HTERT RPE-1 (cell line): ENCODE results near the gene KRTAP12-4.
"Not testable (repeated sequence)": the region's sequence is repeated elsewhere in the genome, so short reads cannot be mapped to it uniquely, and the experiment has no call there.

Experiments used
- in situ Hi-C: fragments of 300-500 bp; cut with MboI; formaldehyde crosslinking; loops from 4 replicates; pipeline ENCODE4 v1.14.3; 2020; ENCODE audit warnings: low sequenced_read_pairs

Gene KRTAP12-4, protein sequence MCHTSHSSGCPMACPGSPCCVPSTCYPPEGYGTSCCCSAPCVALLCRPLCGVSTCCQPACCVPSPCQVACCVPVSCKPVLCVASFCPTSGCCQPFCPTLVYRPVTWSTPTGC

DNA sequence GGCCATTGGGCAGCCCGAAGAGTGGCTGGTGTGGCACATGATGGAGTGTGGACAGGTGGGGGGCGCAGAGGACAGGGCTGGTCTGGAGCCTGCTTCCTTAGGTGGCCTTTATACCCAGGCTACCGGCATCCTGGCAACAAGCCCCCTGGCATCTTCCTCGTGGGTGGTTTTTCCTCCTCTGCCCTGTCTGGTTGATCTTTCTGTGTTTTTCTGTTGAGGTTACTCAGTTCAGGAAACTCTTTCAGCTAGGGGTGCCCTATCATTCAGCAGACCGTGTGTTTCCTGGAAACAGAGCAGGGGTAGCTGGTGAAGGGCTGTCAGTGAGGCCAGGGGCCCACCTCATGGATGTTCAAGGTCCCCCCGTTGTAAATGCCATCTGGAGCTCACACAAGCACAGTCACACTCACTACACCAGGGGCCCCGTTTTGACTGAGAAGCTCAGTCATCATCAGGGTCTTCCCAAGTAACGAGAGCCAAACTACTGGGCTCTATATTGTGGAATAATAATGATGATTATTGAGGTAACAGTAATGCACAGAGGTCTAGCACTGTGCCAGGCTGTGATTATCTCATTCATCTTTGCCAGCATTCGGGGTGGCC is at the start of gene KRTAP12-4:
Gene KRTAP12-4, minus strand, starts transcription at position 84 of the 600 bp plus-strand sequence. Its CDS starts 45 bp downstream, at position 39.
- in situ Hi-C loops = no loop called here

DNA sequence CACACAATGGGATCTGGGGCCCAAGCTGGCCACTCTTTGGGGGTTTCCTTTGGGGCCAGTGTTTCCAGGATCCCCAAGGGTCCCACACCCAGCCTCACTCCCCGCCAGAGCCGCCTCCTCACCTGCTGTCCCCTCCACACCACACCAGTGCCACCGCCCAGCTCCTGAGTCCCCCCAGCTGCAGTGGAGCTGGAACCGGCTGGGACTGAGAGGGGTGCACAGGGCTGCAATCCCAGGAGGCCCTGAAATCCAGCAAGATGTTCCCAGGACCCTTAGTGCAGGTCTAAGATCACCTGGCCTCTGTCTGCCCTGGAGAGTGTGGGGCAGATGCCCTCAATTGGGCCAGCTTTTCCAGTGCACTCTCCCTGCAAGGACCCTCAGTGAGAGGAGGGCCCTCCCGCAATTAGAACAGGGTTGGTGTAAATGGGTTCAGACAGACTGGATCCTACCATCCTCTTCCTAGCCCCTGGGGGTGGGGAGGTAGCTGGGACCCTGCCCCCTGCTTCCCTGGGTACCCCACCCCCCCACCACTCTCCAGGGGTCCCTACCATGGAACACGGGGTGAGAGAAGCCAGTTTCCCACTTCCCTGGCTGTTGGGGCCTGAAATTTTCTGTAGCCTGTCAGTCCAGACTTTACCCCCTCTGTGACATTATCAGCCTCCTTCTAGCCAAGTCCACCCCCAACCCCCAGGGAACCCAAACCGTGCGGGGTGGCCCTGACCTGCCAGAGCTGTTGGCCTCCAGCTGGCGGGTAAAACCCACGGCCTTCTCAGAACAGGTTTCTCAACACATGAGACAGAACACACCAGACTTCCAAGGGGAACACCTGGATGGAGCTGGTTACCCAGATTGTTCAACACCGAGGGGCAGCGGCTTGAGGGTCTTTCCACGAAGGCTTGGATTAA is 49.5 kb upstream of the KRTAP12-4 start:
- in situ Hi-C loops = no loop called here

DNA sequence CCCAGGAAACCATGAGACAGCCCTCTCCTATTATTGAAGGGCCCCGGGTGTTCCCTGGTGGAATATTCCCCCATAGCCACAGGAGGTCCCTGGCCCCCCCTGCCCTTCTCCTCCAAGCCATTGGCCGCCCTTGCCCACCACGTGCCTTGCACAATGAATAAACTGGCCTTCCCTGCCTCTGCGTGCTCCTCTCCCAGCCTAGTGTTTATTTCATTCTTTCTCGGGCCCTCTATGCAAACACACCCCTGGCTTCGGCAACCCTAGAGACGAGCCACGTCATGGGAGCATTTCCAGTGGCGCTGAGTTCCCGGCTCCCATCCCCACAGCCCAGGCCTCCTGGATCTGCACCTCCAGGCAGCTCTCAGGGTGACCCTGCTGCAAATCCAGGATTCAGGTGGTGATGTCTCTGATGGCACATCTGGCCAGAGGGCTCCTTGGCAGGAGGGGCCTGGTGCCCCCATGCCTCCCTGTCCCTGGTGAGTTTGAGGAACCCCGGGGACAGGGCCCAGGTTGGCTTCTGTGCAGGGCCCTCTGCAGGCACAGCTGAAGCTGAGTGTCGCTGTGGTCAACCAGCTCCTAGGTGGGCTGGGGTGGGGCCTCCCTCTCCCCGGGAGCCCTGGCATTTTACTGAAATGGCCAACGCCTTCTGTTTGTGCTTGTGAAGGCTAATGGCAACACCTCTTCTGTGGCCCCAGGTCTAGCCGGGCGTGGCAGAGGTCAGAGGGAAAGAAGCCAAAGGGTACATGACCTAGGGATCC is 48.7 kb upstream of the KRTAP12-4 start:
- in situ Hi-C loops = no loop called here

DNA sequence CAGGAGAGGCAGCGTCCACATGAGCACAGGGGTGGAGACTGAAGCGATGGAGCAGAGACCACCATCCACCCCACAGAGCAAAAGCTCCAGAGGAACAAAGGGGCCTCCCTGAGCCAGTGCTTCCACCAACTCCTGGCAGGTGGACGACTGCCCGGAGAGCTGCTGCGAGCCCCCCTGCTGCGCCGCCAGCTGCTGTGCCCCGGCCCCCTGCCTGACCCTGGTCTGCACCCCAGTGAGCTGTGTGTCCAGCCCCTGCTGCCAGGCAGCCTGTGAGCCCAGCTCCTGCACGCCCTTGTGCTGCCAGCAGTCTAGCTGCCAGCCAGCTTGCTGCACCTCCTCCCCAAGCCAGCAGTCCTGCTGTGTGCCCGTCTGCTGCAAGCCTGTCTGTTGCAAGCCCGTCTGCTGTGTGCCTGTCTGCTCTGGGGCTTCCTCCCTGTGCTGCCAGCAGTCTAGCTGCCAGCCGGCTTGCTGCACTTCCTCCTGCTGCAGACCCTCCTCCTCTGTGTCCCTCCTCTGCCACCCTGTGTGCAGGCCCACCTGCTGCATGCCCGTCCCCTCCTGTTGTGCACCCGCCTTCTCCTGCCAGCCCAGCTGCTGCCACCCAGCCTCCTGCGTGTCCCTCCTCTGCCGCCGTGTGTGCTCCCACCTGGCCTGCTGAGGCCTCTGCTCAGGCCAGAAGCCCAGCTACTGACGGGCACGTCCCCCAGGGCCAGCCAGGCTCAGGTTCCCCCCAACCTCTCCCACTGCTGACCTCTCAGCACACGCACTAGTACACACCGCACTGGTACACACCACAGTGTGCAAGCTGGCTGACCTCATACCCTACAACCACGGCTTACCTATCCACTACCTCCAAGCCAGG is 47.9 kb upstream of the KRTAP12-4 start:
- in situ Hi-C loops = no loop called here

DNA sequence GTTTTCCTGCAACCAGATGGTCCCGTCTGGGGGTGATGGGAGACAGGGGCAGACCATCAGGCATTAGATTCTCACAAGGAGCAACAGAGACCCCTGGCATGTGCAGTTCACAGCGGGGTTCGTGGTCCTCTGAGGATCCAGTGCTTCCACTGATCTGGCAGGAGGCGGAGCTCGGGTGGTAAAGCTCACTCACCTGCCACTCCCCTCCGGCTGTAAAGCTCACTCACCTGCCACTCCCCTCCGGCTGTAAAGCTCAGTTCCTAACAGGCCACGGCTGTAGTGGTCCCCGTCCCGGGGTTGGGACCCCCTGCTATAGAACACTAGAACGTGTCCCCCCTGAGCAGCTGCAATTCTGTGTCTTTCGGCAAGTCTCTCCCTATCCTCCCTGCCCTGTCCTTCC is 47.1 kb upstream of the KRTAP12-4 start:
- in situ Hi-C loops = no loop called here

DNA sequence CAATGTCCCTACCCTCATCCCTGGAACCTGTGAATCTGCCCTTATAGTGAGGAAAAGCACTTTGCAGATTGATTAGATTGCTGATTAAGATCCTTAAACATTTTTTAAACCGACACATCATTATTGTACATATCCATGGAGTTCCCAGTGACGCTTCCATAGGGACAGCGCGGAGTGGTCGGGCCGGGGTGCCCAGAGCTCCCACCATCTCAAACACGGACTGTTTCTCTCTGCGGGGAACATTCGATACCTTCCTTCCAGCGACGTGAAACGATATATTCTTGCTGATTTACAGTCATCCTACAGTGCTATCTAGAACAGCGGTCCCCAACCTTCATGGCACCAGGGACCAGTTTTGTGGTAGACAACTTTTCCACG is 46.6 kb upstream of the KRTAP12-4 start:
- in situ Hi-C loops = no loop called here

DNA sequence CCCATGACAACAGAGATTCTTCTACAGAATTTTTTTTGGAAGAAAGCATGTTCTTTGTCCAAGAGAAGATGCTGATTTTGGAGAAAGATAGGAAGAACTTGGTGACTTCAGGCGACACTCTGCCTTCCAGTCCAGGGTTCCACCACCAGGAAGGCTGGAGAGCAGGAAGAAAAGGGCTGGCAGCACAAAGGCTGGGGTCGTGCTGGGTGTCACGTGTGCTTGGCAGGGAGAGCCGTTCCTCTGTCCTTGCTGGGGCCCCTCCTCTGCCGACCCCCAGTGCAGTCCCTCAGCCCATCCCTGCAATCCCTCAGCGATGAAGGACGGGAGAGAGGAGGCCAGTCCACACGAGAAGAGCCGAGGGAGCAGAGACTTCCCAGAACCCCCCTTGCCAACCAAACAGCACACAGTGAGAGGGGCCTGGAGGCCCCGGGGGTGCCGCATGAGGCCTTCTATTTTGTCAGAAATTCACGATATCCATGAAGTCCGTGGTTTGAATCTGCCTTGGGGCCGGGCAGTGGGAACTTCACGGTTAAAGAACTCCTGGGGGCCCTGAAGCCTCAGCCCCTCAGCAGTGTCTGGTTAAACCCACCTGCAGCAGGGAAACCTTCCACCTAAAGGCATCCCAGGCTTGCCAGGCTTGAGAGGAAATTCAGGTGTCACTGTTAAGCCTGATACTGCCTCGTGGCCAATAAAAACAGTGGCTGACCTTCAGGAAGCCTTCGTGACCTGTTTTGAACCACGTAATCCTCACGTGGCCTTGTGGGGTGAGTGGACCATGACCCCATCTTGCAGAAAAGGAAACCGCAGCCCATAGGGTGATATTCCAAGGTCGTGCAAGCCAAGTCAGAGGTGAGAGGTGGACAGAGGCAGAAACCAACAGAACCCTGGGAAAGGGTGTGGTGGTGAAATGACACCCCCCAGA is 45.9 kb upstream of the KRTAP12-4 start:
- in situ Hi-C loops = no loop called here

DNA sequence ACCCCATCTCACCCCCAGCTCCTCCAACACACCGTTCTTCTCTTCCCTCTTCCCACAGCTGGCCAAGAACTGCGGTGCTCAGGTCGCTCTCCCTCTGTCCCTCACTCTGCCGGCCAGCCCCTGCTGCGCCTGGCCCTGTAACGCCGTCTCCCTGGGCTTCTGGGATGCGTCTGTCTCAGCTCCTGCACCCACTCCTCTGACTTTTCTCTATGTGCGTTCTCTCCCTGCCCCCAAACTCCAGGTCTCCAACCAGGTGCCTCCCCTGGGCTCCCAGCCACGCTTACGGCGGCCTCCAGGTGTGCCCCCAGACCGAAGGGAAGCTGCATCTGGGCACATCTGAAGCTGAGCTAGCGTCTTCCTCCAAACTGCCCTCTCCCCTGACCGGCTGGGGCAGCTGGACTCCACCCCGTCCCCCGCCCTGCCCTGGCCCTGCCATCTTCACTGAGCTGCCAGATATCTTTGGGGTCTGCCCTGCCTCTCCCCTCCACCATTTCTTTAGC is 45.1 kb upstream of the KRTAP12-4 start:
- in situ Hi-C loops = no loop called here

DNA sequence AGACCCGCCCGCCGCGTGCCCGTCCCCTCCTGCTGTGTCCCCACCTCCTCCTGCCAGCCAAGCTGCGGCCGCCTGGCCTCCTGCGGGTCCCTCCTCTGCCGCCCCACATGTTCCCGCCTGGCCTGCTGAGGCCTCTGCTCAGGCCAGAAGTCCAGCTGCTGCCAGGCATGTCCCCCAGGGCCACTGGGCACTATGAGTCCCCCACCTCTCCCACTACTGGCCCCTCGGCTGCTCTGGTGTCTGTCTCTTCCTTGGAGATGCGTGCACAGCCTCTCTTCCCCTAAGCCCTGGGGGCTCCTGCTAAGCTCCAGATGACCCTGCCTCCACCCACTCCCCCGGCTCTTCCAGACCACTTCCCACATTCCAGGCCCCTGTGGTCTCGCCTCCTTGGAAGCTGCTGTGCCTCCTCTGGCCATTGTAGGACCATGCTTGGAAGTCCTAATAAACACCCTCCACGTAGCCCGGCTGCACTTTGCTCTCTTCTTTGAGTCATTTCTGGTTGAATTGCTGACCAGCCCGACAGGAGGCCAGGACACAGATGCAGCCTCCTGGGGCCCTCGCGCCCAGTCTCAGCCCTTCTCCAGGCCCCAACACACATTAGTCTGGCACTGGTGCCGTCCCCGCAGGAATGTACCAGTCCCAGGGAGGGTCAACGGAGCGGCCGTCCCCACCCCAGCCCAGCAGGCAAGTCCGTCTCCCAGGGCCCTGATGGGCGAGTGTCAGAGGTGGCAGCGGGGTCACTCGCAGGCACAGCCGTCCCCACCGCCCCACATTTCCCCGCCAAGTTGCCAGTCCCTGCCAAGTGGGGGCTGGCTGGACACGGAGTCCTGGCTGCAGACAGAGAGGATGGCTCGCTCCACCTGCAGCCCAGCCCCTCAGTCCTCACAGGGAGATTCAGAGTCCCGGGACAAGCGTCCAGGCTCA is 43.6 kb upstream of the KRTAP12-4 start:
- in situ Hi-C loops = no loop called here

DNA sequence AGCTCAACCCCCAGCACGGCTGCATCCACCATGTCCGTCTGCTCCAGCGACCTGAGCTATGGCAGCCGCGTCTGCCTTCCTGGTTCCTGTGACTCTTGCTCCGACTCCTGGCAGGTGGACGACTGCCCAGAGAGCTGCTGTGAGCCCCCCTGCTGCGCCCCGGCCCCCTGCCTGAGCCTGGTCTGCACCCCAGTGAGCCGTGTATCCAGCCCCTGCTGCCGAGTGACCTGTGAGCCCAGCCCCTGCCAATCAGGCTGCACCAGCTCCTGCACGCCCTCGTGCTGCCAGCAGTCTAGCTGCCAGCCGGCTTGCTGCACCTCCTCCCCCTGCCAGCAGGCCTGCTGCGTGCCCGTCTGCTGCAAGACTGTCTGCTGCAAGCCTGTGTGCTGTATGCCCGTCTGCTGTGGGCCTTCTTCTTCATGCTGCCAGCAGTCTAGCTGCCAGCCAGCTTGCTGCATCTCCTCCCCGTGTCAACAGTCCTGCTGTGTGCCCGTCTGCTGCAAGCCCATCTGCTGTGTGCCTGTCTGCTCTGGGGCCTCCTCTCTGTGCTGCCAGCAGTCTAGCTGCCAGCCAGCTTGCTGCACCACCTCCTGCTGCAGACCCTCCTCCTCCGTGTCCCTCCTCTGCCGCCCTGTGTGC is 42.8 kb upstream of the KRTAP12-4 start, which contains the start of gene KRTAP10-12:
Gene KRTAP10-12, plus strand, starts transcription at position 1 of the 639 bp plus-strand sequence. Its CDS starts 30 bp downstream, at position 31.
- in situ Hi-C loops = not testable (repeated sequence)

DNA sequence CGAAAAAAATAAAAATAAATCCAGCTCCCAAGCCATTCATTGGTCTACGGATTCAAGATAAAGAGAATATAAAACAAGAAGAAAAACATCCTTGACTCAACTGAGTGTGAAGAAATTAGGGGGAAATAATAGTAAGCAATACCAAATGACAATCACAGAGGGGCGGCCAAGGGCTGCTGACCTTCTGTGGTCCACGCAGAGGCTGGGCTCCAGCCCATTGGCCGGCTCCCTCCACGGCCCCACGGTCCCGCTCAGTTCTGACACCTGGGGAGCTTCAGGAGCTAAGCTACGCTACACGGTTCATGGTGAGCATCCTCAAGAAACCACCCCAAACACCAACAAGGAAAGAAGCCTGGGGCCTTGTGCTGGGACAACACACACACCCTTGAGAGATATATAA is 42.1 kb upstream of the KRTAP12-4 start:
- in situ Hi-C loops = no loop called here

DNA sequence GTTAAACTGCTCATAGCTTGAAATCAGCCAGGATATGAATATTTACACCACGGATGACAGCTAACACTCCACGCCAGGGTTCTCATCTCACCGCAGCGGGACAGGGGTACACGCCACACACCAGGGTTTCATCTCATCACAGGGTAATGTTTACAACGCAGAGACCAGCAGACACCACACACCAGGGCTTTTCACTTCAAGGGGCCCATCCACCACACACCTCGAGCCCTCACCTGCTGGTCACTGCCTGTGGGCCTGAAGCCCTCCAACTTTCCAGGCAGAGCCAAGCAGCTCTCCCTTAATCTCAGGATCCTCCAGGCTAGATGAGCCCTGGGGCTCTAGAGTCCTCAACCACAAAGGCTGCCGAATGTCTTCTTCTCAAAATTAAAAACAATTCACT is 41.2 kb upstream of the KRTAP12-4 start:
- in situ Hi-C loops = no loop called here

DNA sequence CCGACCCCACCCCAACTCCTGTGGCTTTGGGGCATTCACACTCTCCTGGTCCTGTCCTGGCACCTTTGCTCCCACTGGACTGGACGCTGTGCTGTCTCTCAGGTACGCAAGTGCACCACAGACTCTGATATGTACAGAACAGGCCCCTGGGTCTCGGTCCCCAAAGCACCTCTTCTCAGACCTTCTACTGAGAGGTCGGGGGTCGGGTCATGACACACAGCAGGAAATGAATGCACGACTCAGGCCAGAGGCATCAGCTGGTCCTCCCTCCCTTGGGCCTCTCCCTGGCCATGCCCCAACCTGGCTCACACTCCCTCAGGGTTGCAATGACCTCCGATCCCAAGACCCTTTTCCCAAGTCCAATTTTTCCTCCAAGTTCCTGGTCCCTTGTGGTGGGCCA is 40.7 kb upstream of the KRTAP12-4 start:
- in situ Hi-C loops = no loop called here

DNA sequence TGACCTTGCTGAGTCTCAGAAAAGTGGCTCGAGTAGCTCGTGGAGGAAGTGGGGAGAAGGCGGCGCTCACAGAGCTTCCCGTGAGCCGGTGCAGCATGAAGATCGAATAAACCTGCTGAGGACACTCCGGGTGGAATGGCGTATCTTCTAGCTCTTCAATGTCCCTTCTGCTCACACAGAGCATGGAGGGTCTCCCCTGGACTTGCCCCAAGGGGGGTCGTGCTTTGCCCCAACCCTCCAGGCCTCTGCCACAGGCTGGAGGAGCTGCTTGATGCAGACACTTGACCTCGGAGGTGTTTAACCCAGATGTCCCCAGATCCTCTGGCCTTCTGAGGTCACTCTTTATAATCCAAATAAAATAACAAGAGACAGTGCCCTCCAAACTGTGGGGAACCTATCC is 40.3 kb upstream of the KRTAP12-4 start:
- in situ Hi-C loops = no loop called here

DNA sequence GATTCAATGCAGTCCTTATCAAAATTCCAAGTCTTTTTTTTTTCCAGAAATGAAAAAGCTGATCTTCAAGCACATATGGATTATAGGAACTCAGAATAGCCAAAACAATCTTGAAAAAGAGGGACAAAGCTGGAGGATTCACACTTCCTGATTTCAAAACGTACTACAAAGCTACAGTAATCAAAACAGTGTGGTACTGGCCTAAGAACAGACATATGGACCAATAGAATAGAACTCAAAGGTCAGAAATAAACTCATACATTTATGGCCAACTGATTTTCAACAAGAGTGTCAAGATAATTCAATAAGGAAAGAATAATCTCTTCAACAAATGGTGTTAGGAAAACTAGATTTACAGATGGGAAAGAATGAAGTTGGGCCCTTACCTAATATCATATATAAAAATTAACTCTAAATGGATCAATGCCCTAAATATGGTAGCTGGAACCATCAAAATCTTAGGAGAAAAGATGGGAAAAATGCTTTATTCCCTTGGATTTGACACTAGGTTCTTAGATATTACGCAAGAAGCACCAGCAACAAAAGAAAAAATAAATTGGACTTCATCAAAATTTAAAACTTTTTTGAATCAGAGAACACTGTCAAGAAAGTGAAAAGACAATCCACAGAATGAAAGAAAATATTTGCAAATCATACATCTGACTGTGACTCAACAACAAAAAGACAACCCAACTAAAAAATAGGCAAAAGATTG is 38.5 kb upstream of the KRTAP12-4 start:
- in situ Hi-C loops = no loop called here

DNA sequence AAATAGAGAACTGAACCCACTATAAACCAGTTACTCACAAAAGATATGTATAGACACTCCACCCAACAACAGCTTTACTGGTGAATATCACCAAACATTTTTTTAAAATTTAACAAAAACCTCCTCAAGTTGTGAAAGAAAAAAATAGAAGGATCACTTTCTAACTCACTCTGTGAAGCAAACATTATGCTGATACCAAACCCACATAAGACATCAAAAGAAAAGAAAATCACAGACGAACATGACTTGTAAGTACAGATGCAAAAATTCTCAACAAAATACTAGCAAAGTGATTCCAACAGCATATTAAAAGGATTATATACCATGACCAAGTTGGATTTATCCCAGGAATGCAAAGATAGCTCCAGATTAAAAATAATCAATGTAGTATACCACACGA is 37.2 kb upstream of the KRTAP12-4 start:
- in situ Hi-C loops = no loop called here

DNA sequence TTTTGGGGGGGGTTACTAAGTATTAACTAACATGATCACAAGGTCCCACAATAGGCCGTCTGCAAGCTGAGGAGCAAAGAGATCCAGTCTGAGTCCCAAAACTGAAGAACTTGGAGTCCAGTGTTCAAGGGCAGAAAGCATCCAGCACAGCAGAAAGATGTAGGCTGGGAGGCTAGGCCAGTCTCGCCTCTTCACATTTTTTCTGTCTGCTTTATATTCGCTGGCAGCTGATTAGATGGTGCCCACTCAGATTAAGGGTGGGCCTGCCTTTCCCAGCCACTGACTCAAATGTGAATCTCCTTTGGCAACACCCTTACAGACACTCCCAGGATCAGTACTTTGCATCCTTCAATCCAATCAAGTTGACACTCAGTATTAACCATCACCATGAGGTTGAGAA is 35.3 kb upstream of the KRTAP12-4 start:
- in situ Hi-C loops = not testable (repeated sequence)
